T-helper 22 cell (primary cell): ENCODE data around the gene FTCD.
"Not testable (repeated sequence)": the region's sequence is repeated elsewhere in the genome, so short reads cannot be mapped to it uniquely, and the experiment has no call there.

Source experiments
- DNase-seq: peaks from one replicate; pipeline ENCODE4 v3.0.0-alpha.2; 2020; ENCODE audit warnings: low read depth

The FTCD gene

DNA sequence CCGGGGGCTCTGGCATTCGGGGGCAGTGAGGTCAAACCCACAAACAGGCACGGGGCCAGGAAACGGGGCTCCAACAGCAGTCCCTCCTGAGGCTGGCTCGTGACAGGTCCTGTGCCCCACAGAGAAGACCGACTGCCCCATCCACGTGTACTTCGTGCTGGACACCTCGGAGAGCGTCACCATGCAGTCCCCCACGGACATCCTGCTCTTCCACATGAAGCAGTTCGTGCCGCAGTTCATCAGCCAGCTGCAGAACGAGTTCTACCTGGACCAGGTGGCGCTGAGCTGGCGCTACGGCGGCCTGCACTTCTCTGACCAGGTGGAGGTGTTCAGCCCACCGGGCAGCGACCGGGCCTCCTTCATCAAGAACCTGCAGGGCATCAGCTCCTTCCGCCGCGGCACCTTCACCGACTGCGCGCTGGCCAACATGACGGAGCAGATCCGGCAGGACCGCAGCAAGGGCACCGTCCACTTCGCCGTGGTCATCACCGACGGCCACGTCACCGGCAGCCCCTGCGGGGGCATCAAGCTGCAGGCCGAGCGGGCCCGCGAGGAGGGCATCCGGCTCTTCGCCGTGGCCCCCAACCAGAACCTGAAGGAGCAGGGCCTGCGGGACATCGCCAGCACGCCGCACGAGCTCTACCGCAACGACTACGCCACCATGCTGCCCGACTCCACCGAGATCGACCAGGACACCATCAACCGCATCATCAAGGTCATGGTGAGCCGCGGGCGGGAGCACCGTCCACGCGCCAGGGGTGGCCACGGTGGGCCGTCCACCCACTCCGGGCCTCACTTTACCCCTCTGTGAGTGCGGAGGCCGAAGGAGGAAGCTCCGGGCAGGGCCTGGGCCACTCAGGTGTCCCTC is 43.3 kb downstream of the FTCD start:
- no peak for DNase-seq

- no peak for DNase-seq
These were observed 44.2 kb downstream of the FTCD start for GRCh38 chr21:46111193-46111571.

DNA sequence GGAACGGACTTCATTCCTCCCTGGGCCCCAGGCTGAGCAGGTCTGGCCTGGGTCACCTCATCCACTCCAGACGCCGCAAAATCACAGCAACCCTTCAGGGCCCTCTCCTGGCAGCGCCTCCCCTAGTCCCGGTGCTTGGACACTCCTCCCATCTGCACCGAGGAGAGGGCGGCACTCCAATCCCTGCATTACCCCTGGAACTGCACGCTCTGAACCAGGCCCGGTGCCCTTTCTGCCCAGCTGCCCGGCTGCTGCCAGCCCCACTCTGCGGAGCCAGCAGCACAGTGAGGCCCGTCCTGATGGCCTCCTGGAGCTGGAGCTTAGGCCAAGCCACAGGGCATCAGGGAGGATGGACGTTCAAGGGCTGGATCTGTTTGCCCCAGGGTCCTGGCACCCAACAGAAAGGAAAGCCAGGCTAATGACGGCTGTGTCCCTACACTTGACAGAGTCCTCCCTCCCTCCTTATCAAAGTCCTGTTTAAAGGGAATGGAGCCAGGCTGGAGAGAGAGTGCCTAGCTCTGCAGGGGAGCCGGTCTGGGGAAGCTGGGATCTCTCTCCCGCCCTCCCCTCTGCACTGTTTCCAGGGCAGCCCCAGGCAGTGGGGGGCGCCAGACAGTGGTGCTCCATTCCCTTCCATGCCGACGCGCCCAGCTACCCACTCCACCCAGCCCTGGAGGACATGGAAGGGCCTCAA is 44.7 kb downstream of the FTCD start:
- no peak for DNase-seq

- no peak for DNase-seq
These were observed 45.8 kb downstream of the FTCD start for GRCh38 chr21:46109313-46110221.

GRCh38 chr21:46108827-46109312 is 46.5 kb downstream of the FTCD start:
- DNase-seq: no peak

DNA sequence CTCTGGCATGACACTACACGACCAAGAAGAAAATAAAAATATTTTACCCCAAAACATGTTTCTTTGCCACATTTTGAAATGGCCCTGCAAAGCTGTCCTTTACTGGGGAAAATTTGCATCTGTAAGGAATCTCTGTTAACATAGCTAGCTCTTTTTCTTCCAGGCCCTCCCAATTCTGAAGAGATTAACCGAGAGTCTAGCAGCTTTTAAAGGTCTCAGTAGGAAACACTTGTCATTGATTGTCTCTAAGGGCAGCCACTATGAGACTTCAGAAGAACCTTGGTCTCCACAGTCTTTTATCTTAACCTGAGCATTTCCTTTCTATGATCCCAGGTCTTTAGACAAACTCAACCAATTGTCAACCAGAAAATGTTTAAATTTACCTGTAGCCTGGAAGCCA is 48.0 kb downstream of the FTCD start:
- DNase-seq: not testable (repeated sequence)

GRCh38 chr21:46104104-46104503 is 51.3 kb downstream of the FTCD start:
- DNase-seq: no peak

DNA sequence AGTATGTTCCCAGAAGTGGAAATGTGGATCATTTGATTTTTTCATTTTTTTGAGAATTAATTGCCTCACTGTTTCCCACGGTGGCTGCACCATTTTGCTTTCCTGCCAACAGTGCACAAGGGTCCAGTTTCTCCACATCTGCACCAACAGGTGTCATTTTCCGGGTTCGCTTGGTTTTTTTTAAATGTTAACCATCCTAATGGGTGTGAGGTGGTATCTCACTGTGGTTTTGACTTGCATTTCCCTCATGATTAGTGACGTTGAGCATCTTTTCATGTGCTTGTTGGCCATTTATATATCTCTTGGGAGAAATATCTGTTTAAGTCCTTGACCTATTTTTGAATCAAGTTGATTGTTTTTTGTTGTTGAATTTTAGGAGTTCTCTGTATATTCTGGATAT is 54.5 kb downstream of the FTCD start:
- no peak for DNase-seq

DNA sequence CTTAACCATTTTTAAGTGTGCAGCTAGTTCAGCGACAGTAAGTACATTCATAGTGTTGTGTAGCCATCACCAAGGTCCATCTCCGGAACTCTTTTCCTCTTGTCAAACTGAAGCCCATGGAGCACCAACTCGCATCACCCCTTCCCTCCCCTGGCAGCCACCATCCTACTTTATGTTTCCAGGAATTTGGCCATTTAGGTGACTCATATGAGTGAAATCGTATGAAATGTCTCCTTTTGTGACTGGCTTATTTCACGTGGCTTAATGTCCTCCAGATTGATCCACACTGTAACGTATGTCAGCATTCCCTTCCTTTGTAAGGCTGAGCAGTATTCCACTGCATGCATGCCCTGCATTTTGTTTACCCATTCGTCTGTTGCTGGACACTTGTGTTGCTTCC is 55.0 kb downstream of the FTCD start:
- DNase-seq: no peak

GRCh38 chr21:46100020-46100419 is 55.4 kb downstream of the FTCD start:
- DNase-seq: no peak

DNA sequence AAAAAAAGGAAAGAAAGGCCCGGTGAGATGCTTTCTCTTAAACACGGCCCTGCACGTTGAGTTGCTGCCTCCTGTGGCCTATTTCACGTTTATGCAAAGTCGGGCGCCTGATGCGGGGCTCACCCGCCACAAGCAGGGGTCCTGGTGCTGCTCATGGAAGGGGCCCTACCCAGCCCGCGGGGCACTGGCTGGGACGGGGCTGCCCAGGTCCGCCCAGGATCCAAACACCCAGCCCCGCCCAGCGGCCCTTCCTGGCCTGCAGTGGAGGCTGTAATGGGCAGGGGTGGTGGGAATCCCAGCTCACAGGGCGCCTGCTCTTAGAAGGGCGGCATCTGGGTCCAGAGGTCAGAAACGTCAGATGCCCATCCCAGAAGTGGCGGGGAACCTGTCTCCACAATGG is 55.9 kb downstream of the FTCD start:
- DNase-seq: no peak

DNA sequence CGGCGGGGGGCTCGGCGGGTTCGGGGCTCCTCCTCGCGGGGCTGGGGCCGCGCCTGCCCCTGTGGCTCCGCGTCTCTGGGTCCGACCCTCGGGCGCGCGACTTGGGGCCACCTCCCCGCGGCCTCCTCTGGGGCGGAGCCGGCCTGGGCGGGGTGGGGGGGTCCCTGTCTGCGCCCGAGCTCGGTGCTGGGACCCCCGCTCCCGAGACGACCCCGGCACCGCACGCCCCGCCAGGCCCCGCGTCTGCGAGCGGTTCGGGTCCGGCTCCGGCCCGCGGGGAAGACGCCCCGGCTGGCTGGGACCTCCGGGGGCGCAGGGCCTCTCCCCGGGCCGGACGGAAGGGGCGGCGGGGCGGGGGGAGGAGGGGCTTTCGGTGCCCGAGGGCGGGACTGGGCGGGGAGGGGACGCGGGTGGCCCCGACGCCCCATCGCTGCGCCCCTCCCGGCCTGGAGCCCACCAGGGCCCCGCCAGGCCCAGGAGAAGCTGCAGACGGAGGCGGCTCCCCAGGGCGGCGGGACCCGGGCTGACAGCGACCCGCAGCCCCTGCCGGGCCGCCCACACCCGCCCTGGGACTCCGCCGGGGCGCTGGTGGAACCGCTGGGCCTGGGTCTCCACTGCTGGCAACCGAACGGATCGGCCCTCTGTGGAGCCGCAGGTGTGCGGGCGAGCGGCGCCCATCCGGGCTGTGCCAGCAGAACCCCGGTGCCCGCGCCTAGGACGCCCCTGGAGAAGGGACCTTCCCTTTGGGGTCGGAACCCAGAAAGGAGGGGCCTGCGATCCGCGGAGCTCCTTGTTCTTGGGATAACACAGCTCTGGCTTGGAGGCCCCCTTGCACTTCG is 56.9 kb downstream of the FTCD start:
- DNase-seq: no peak

GRCh38 chr21:46097336-46098293 is 57.8 kb downstream of the FTCD start, which contains the start of gene COL6A2:
TSS of gene COL6A2 (plus strand) at chr21:46098112.
- DNase-seq: no peak

- no peak for DNase-seq
These were observed 58.6 kb downstream of the FTCD start for GRCh38 chr21:46096596-46097335.

- DNase-seq: no peak
These were observed 59.4 kb downstream of the FTCD start for GRCh38 chr21:46095814-46096595.

- DNase-seq: no peak
These were observed 60.2 kb downstream of the FTCD start for GRCh38 chr21:46095083-46095719.

- DNase-seq: no peak
These were observed 60.8 kb downstream of the FTCD start for GRCh38 chr21:46094401-46095082.
